SK-N-SH (cell line): Measurements from ENCODE around the gene P3R3URF. TPM values are rescaled to one million over a fixed set of nuclear protein-coding genes. Genes with fewer than 3 reads are reported as not detected.

Source experiments
- CTCF ChIA-PET: fragments of 300-600, 350-600 bp; formaldehyde crosslinking; extraction: SDS; loops from one replicate; lab custom pipeline; 2021; lab: Yijun Ruan, JAX
- POLR2A ChIA-PET: fragments of 350-600 bp; sonication (Branson Sonifier 250); formaldehyde crosslinking; extraction: SDS; loops from one replicate; lab custom pipeline; 2020; ENCODE audit warnings: antibody characterized with exemption, inconsistent platforms; lab: Yijun Ruan, JAX
- DNase-seq: peaks from one replicate; pipeline ENCODE4 v3.0.0; 2012
- H2AFZ ChIP-seq: fragments of 200-600 bp; sonication (generic); 2 replicates; pipeline ENCODE4 v1.8.1; 2016; ENCODE audit warnings: antibody characterized with exemption, mild to moderate bottlenecking, low read depth
- H3F3A ChIP-seq: fragments of 200-600 bp; sonication (generic); replicated peaks from 2 replicates; pipeline ENCODE3; 2016; ENCODE audit warnings: antibody characterized with exemption, mild to moderate bottlenecking; ENCODE audit not compliant: insufficient read depth
- H3K27ac ChIP-seq, 2 experiments: fragments of 200-500 bp in 1 of 2; fragments of 200-600 bp in 1 of 2; sonication (Bioruptor generic) in 1 of 2; sonication (generic), shearing (Covaris generic) in 1 of 2; 2 replicates each; pipeline versions ENCODE4 v1.5.1 to v1.6.1; 2014 to 2016; ENCODE audit warnings: low read depth in 2 of 2, inconsistent platforms in 1 of 2, low read length in 1 of 2, mild to moderate bottlenecking in 1 of 2, mixed read lengths in 1 of 2
- H3K27me3 ChIP-seq: fragments of 200-600 bp; sonication (generic), shearing (Covaris generic); 2 replicates; pipeline ENCODE4 v1.6.1; 2016; ENCODE audit warnings: mixed run types; ENCODE audit not compliant: insufficient read depth
- H3K36me3 ChIP-seq, 2 experiments: fragments of 200-500 bp in 1 of 2; fragments of 200-600 bp in 1 of 2; sonication (Bioruptor generic) in 1 of 2; sonication (generic) in 1 of 2; replicated peaks in 1 of 2; 2 replicates each; pipeline versions ENCODE3 to v1.5.1; 2014 to 2016; ENCODE audit warnings: low read length in 1 of 2, mild to moderate bottlenecking in 1 of 2; ENCODE audit not compliant: insufficient read depth in 2 of 2, control insufficient read depth in 1 of 2
- H3K4me1 ChIP-seq, 2 experiments: fragments of 200-500 bp in 1 of 2; fragments of 200-600 bp in 1 of 2; sonication (Bioruptor generic) in 1 of 2; sonication (generic), shearing (Covaris generic) in 1 of 2; 2 replicates each; pipeline versions ENCODE4 v1.5.1 to v1.6.1; 2014 to 2016; ENCODE audit warnings: low read depth in 1 of 2, low read length in 1 of 2, mixed run types in 1 of 2; ENCODE audit not compliant: insufficient read depth in 2 of 2, control insufficient read depth in 1 of 2
- H3K4me2 ChIP-seq: fragments of 200-600 bp; sonication (generic), shearing (Covaris generic); 2 replicates; pipeline ENCODE4 v1.6.1; 2017; ENCODE audit warnings: mixed run types
- H3K4me3 ChIP-seq, 2 experiments: fragments of 200-500 bp in 1 of 2; fragments of 200-600 bp in 1 of 2; sonication (Bioruptor generic) in 1 of 2; sonication (generic), shearing (Covaris generic) in 1 of 2; 2 replicates each; pipeline versions ENCODE4 v1.5.1 to v1.8.1; 2014 to 2016; ENCODE audit warnings: low read depth in 2 of 2, inconsistent platforms in 1 of 2, low read length in 1 of 2, mild to moderate bottlenecking in 1 of 2, mixed read lengths in 1 of 2, moderate library complexity in 1 of 2
- H3K79me2 ChIP-seq: fragments of 200-600 bp; sonication (generic); 2 replicates; pipeline ENCODE4 v1.8.1; 2017; ENCODE audit warnings: mild to moderate bottlenecking; ENCODE audit not compliant: insufficient read depth
- H3K9ac ChIP-seq: fragments of 200-600 bp; sonication (generic); 2 replicates; pipeline ENCODE4 v1.6.1; 2017; ENCODE audit warnings: mixed run types
- H3K9me2 ChIP-seq: fragments of 200-600 bp; sonication (generic); 2 replicates; pipeline ENCODE4 v1.6.1; 2017; ENCODE audit warnings: mixed run types
- H3K9me3 ChIP-seq: fragments of 200-600 bp; sonication (generic); 2 replicates; pipeline ENCODE4 v1.6.1; 2017; ENCODE audit warnings: mixed run types, mild to moderate bottlenecking, moderate library complexity
- H4K20me1 ChIP-seq: fragments of 200-600 bp; sonication (generic); 2 replicates; pipeline ENCODE4 v1.6.1; 2017; ENCODE audit warnings: mild to moderate bottlenecking, mixed run types; ENCODE audit not compliant: insufficient read depth
- CHD2 ChIP-seq: fragments of 150-350 bp; IDR thresholded peaks from 2 replicates; pipeline ENCODE4 v1.6.1; 2018; ENCODE audit warnings: low read length; ENCODE audit not compliant: partially characterized antibody
- CTCF ChIP-seq: fragments of 200-600 bp; sonication (generic); IDR thresholded peaks from 2 replicates; pipeline ENCODE4 v1.6.1; 2017; ENCODE audit warnings: antibody characterized with exemption, mild to moderate bottlenecking, moderate library complexity
- ELF1 ChIP-seq: IDR thresholded peaks from 2 replicates; pipeline ENCODE4 v1.4.0; 2012
- EP300 ChIP-seq, 2 experiments: IDR thresholded peaks; 2 replicates each; pipeline versions ENCODE4 v1.4.0 to v1.6.1; 2012; ENCODE audit warnings: borderline replicate concordance in 1 of 2, low read depth in 1 of 2, low read length in 1 of 2
- FOSL2 ChIP-seq: IDR thresholded peaks from 2 replicates; pipeline ENCODE4 v1.4.0; 2012; ENCODE audit warnings: low read depth, mild to moderate bottlenecking, moderate library complexity, borderline replicate concordance
- FOXM1 ChIP-seq: IDR thresholded peaks from 2 replicates; pipeline ENCODE4 v1.4.0; 2012; ENCODE audit warnings: low read depth, mild to moderate bottlenecking
- GATA2 ChIP-seq: sonication (generic); formaldehyde crosslinking; IDR thresholded peaks from 2 replicates; pipeline ENCODE4 v1.5.0; 2020; ENCODE audit warnings: mild to moderate bottlenecking, missing genetic modification reagents
- IRF3 ChIP-seq: fragments of 150-350 bp; IDR thresholded peaks from 2 replicates; pipeline ENCODE4 v1.6.1; 2016; ENCODE audit warnings: mild to moderate bottlenecking, low read depth, low read length
- MAX ChIP-seq: IDR thresholded peaks from 2 replicates; pipeline ENCODE4 v1.4.0; 2012; ENCODE audit warnings: low read depth
- NRF1 ChIP-seq: IDR thresholded peaks from 2 replicates; pipeline ENCODE4 v1.6.1; 2012; ENCODE audit warnings: low read depth, mild to moderate bottlenecking, low read length
- PBX3 ChIP-seq: IDR thresholded peaks from 2 replicates; pipeline ENCODE4; 2012
- RAD21 ChIP-seq: IDR thresholded peaks from 2 replicates; pipeline ENCODE4 v1.6.1; 2012; ENCODE audit warnings: mild to moderate bottlenecking, low read length
- RFX5 ChIP-seq: IDR thresholded peaks from 2 replicates; pipeline ENCODE4 v1.6.1; 2012; ENCODE audit warnings: mild to moderate bottlenecking, improper control_type of control experiment, low read length
- RXRA ChIP-seq: IDR thresholded peaks from 2 replicates; pipeline ENCODE4 v1.4.0; 2012; ENCODE audit warnings: low read depth, mild to moderate bottlenecking, borderline replicate concordance
- TCF12 ChIP-seq: IDR thresholded peaks from 2 replicates; pipeline ENCODE4 v1.4.0; 2012
- TEAD4 ChIP-seq: IDR thresholded peaks from 2 replicates; pipeline ENCODE4 v1.4.0; 2012; ENCODE audit warnings: mild to moderate bottlenecking, borderline replicate concordance; ENCODE audit not compliant: insufficient read depth
- USF1 ChIP-seq: IDR thresholded peaks from 2 replicates; pipeline ENCODE4 v1.4.0; 2012; ENCODE audit warnings: low read depth, borderline replicate concordance
- YY1 ChIP-seq: IDR thresholded peaks from 2 replicates; pipeline ENCODE4 v1.4.0; 2012; ENCODE audit warnings: low read depth, mild to moderate bottlenecking
- WGBS: methylation state at CpG from one replicate; pipeline ENCODE4 v1.1.6; 2017; ENCODE audit warnings: low lambda C conversion rate; 5-methylcytosine and 5-hydroxymethylcytosine counted together
- polyA plus RNA-seq, 3 experiments: library from polyadenylated mRNA; depleted of rRNA; stranded (reverse); fragments of >200 nt; gene quantifications; 2 replicates each; pipeline ENCODE4 v1.2.3, GENCODE V29; 2012

The P3R3URF gene
- polyA plus RNA-seq, 1 of the 3 experiments (the other 2 are of a cell fraction): not detected

GRCh38 chr1:46158312-46159281 is 17.7 kb downstream of the P3R3URF start (continued):
- TF ChIP-seq CHD2: no peak

- no peaks in the 10 kb centered on the region for H3K79me2 ChIP-seq
- DNase-seq: no peak
- no peak overlapping the region for H3K4me3 ChIP-seq
- CTCF ChIA-PET: interaction anchor here (1.0 to 1.6 kb wide), 2 partner anchors 22 to 66 kb away, joined by 4 to 6 read pairs; no protein-coding TSS in a partner anchor
- H2AFZ ChIP-seq: no peak overlapping the region
- H3F3A ChIP-seq: no peaks in the 10 kb centered on the region
- POLR2A ChIA-PET: no interaction called here
- H3K27ac ChIP-seq: no peak overlapping the region
- no peaks in the 10 kb centered on the region for H3K27me3 ChIP-seq
- H3K36me3 ChIP-seq: no peaks in the 10 kb centered on the region
- no peak overlapping the region for H3K4me2 ChIP-seq
- H3K9me3 ChIP-seq: no peaks in the 10 kb centered on the region
- TF ChIP-seq NRF1: no peak
- no peak for TF ChIP-seq FOSL2
- no peak for TF ChIP-seq RXRA
- TF ChIP-seq, all 33 proteins: peak for 0
- 77% methylated on average over 1 of the region's 1 CpG for WGBS
- H3K4me1 ChIP-seq: no peaks in the 10 kb centered on the region
- no peak overlapping the region for H3K9ac ChIP-seq
- H4K20me1 ChIP-seq: no peaks in the 10 kb centered on the region
- no peaks in the 10 kb centered on the region for H3K9me2 ChIP-seq
These were observed 18.4 kb downstream of the P3R3URF start for GRCh38 chr1:46157916-46158311.

GRCh38 chr1:46153732-46154131 is 22.6 kb downstream of the P3R3URF start:
- Histone ChIP-seq H3K4me2 (no peak overlapping the region), H3K4me3 (no peak overlapping the region), H3K9me3 (no peaks in the 10 kb centered on the region), H4K20me1 (no peaks in the 10 kb centered on the region), H3K36me3 (no peaks in the 10 kb centered on the region), H3K9ac (no peak overlapping the region), H3F3A (no peaks in the 10 kb centered on the region), H3K27ac (no peak overlapping the region), H3K9me2 (no peaks in the 10 kb centered on the region), H3K79me2 (no peaks in the 10 kb centered on the region), H3K27me3 (no peaks in the 10 kb centered on the region), H3K4me1 (no peaks in the 10 kb centered on the region; a peak in 1 of 4 replicates), H2AFZ (no peak overlapping the region)
- POLR2A ChIA-PET: no interaction called here
- WGBS: 90% methylated on average over 1 of the region's 1 CpG
- CTCF ChIA-PET: interaction anchor here (0.6 to 1.0 kb wide), 2 partner anchors 116 to 1125 kb away, joined by 3 read pairs; no protein-coding TSS in a partner anchor
- no peak for DNase-seq
- TF ChIP-seq USF1 (no peak), TEAD4 (no peak), GATA2 (no peak), YY1 (no peak), FOXM1 (no peak), CTCF (no peak), NRF1 (no peak), TCF12 (no peak), IRF3 (no peak), MAX (no peak), CHD2 (no peak), RAD21 (no peak), EP300 (IDR thresholded peaks at IDR 0.05; ENCODE audit: borderline replicate concordance in 1 of 2, low read depth in 1 of 2, low read length in 1 of 2) (no peak), ELF1 (no peak), RFX5 (no peak), PBX3 (no peak)
